Osteoblast (primary cell): ENCODE measurements around the gene LAD1. TPM values are rescaled to one million over a fixed set of nuclear protein-coding genes. Genes with fewer than 3 reads are reported as not detected.

Experiments used
- DNase-seq: peaks from one replicate; pipeline ENCODE4 v3.0.0; 2011; ENCODE audit warnings: low spot score, mixed read lengths; ENCODE audit not compliant: insufficient read length; ENCODE audit errors: missing footprints
- H2AFZ ChIP-seq: 2 replicates; pipeline ENCODE4 v1.6.0; 2011; ENCODE audit warnings: mild to moderate bottlenecking, low read length
- H3K27ac ChIP-seq: 2 replicates; pipeline ENCODE4 v1.5.1; 2011; ENCODE audit warnings: mild to moderate bottlenecking, low read depth, low read length, moderate library complexity
- H3K27me3 ChIP-seq: 2 replicates; pipeline ENCODE4 v1.6.0; 2012; ENCODE audit warnings: mild to moderate bottlenecking, control low read depth, inconsistent platforms, low read length, moderate library complexity; ENCODE audit not compliant: insufficient read depth
- H3K36me3 ChIP-seq: 2 replicates; pipeline ENCODE4 v1.5.1; 2011; ENCODE audit warnings: mild to moderate bottlenecking, low read length, control low read depth, moderate library complexity; ENCODE audit not compliant: insufficient read depth
- H3K4me1 ChIP-seq: 2 replicates; pipeline ENCODE4 v1.5.1; 2011; ENCODE audit warnings: mild to moderate bottlenecking, low read length, control low read depth, moderate library complexity; ENCODE audit not compliant: insufficient read depth
- H3K4me2 ChIP-seq: 2 replicates; pipeline ENCODE4 v1.6.0; 2011; ENCODE audit warnings: mild to moderate bottlenecking, low read length; ENCODE audit not compliant: insufficient read depth
- H3K4me3 ChIP-seq: fragments of 200-600 bp; sonication (generic); 3 replicates; pipeline ENCODE4 v1.5.1; 2012; ENCODE audit warnings: mild to moderate bottlenecking, low read length, inconsistent platforms; ENCODE audit not compliant: insufficient read depth
- H3K79me2 ChIP-seq: 2 replicates; pipeline ENCODE4 v1.6.0; 2012; ENCODE audit warnings: mild to moderate bottlenecking, low read length, control low read depth, inconsistent platforms; ENCODE audit not compliant: insufficient read depth
- H3K9me3 ChIP-seq: 2 replicates; pipeline ENCODE4 v1.5.1; 2011; ENCODE audit warnings: low read depth, low read length, control low read depth
- H4K20me1 ChIP-seq: 2 replicates; pipeline ENCODE4 v1.6.0; 2012; ENCODE audit warnings: mild to moderate bottlenecking, low read length, control low read depth; ENCODE audit not compliant: insufficient read depth
- CTCF ChIP-seq: IDR thresholded peaks from 2 replicates; pipeline ENCODE4 v1.5.1; 2011; ENCODE audit warnings: mild to moderate bottlenecking, low read depth, low read length, moderate library complexity; ENCODE audit errors: extremely low read depth
- total RNA-seq: library from RNA; depleted of rRNA; stranded (reverse); fragments of >200 nt; gene quantifications from 2 replicates; pipeline ENCODE4 v1.2.3, GENCODE V29; 2012

LAD1 gene
- total RNA-seq, 1 donor = not detected

- no peaks in the 10 kb centered on the region for H3K9me3 ChIP-seq
- no peak overlapping the region for H3K27ac ChIP-seq
- no peak for DNase-seq
- TF ChIP-seq CTCF = peak; percentile 20
- no peaks in the 10 kb centered on the region for H3K79me2 ChIP-seq
- no peaks in the 10 kb centered on the region for H3K36me3 ChIP-seq
- H2AFZ ChIP-seq = no peak overlapping the region
- H4K20me1 ChIP-seq = no peaks in the 10 kb centered on the region
- H3K4me1 ChIP-seq = no peaks in the 10 kb centered on the region
- H3K27me3 ChIP-seq = peaks cover 55% of the 10 kb centered on the region
- no peak overlapping the region for H3K4me3 ChIP-seq
- H3K4me2 ChIP-seq = no peak overlapping the region
These were observed 24.0 kb downstream of the LAD1 start for GRCh38 chr1:201375169-201375568.

GRCh38 chr1:201374364-201374763 is 24.8 kb downstream of the LAD1 start:
- no peak overlapping the region for H3K27ac ChIP-seq
- H3K4me1 ChIP-seq = no peaks in the 10 kb centered on the region
- no peak for TF ChIP-seq CTCF
- no peaks in the 10 kb centered on the region for H3K36me3 ChIP-seq
- no peak overlapping the region for H2AFZ ChIP-seq
- no peak overlapping the region for H3K4me2 ChIP-seq
- no peaks in the 10 kb centered on the region for H3K9me3 ChIP-seq
- H3K4me3 ChIP-seq = no peak overlapping the region
- H4K20me1 ChIP-seq = no peaks in the 10 kb centered on the region
- DNase-seq = no peak
- peaks cover 62% of the 10 kb centered on the region for H3K27me3 ChIP-seq
- no peaks in the 10 kb centered on the region for H3K79me2 ChIP-seq

GRCh38 chr1:201371792-201372191 is 27.3 kb downstream of the LAD1 start:
- H3K27me3 ChIP-seq = peaks cover 87% of the 10 kb centered on the region
- no peaks in the 10 kb centered on the region for H3K9me3 ChIP-seq
- no peak overlapping the region for H3K4me2 ChIP-seq
- no peaks in the 10 kb centered on the region for H4K20me1 ChIP-seq
- DNase-seq = peak; percentile 27
- no peak for TF ChIP-seq CTCF
- no peaks in the 10 kb centered on the region for H3K36me3 ChIP-seq
- H3K79me2 ChIP-seq = no peaks in the 10 kb centered on the region
- H2AFZ ChIP-seq = no peak overlapping the region
- H3K4me3 ChIP-seq = no peak overlapping the region
- H3K27ac ChIP-seq = no peak overlapping the region
- no peaks in the 10 kb centered on the region for H3K4me1 ChIP-seq

GRCh38 chr1:201371276-201371675 is 27.8 kb downstream of the LAD1 start:
- H3K36me3 ChIP-seq = no peaks in the 10 kb centered on the region
- no peak overlapping the region for H3K4me3 ChIP-seq
- no peaks in the 10 kb centered on the region for H3K9me3 ChIP-seq
- H3K27me3 ChIP-seq = peaks cover 87% of the 10 kb centered on the region
- H4K20me1 ChIP-seq = no peaks in the 10 kb centered on the region
- H3K4me1 ChIP-seq = no peaks in the 10 kb centered on the region
- no peak overlapping the region for H3K27ac ChIP-seq
- TF ChIP-seq CTCF = no peak
- no peaks in the 10 kb centered on the region for H3K79me2 ChIP-seq
- no peak overlapping the region for H2AFZ ChIP-seq
- peak; percentile 37 for DNase-seq
- no peak overlapping the region for H3K4me2 ChIP-seq
